A549 (cell line): ENCODE data around the gene TGIF1.

Experiments
- CTCF ChIP-seq: fragments of >200 bp; sonication (Bioruptor Twin); formaldehyde crosslinking; IDR thresholded peaks from 3 replicates; pipeline ENCODE4 v1.5.1; 2016
- KDM1A ChIP-seq: fragments of 200-600 bp; sonication (generic); IDR thresholded peaks from 2 replicates; pipeline ENCODE4 v1.6.1; 2016; ENCODE audit warnings: low read depth, mild to moderate bottlenecking
- MAFK ChIP-seq: fragments of 450-650 bp; IDR thresholded peaks from 2 replicates; pipeline ENCODE4 v1.6.1; 2014; ENCODE audit not compliant: partially characterized antibody
- POLR2A ChIP-seq: IDR thresholded peaks from 2 replicates; pipeline ENCODE4 v1.6.1; 2012; ENCODE audit warnings: mild to moderate bottlenecking, low read length
- RAD21 ChIP-seq, 2 experiments: fragments of >200 bp in 1 of 2; sonication (Bioruptor Twin) in 1 of 2; formaldehyde crosslinking in 1 of 2; IDR thresholded peaks in 1 of 2; conservative IDR thresholded peaks in 1 of 2; 2 replicates in 1 of 2; 3 replicates in 1 of 2; pipeline ENCODE4 v1.6.1; 2012 to 2018; ENCODE audit warnings: inconsistent platforms in 1 of 2
- REST ChIP-seq: fragments of 200-600 bp; sonication (generic); IDR thresholded peaks from 2 replicates; pipeline ENCODE4 v1.6.1; 2016; ENCODE audit warnings: antibody characterized with exemption, mild to moderate bottlenecking, moderate library complexity
- RNF2 ChIP-seq: fragments of 200-600 bp; sonication (generic); IDR thresholded peaks from 2 replicates; pipeline ENCODE4 v1.6.1; 2016; ENCODE audit warnings: low read depth, mild to moderate bottlenecking, antibody characterized with exemption, moderate library complexity, borderline replicate concordance

- TF ChIP-seq REST (no peak), POLR2A (no peak), MAFK (peak; percentile 47), CTCF (no peak), RAD21 (conservative IDR thresholded peaks at IDR 0.05 in 1 of 2, IDR thresholded peaks at IDR 0.05 in 1 of 2) (no peak), RNF2 (no peak), KDM1A (no peak)
Observed at GRCh38 chr18:3447068-3447894, 2.7 kb upstream of the TGIF1 start.
